Smooth muscle cell of bladder (primary cell): ENCODE data around the gene NIT1. TPM values are rescaled to one million over a fixed set of nuclear protein-coding genes. Genes with fewer than 3 reads are reported as not detected.

Experiments
- total RNA-seq: library from RNA; depleted of rRNA; stranded (reverse); fragments of >200 nt; gene quantifications from 2 replicates; pipeline ENCODE4 v1.2.3, GENCODE V29; 2014

The NIT1 gene, protein sequence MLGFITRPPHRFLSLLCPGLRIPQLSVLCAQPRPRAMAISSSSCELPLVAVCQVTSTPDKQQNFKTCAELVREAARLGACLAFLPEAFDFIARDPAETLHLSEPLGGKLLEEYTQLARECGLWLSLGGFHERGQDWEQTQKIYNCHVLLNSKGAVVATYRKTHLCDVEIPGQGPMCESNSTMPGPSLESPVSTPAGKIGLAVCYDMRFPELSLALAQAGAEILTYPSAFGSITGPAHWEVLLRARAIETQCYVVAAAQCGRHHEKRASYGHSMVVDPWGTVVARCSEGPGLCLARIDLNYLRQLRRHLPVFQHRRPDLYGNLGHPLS
- total RNA-seq, result 16.2 and 17.2 TPM in 2 replicates

DNA sequence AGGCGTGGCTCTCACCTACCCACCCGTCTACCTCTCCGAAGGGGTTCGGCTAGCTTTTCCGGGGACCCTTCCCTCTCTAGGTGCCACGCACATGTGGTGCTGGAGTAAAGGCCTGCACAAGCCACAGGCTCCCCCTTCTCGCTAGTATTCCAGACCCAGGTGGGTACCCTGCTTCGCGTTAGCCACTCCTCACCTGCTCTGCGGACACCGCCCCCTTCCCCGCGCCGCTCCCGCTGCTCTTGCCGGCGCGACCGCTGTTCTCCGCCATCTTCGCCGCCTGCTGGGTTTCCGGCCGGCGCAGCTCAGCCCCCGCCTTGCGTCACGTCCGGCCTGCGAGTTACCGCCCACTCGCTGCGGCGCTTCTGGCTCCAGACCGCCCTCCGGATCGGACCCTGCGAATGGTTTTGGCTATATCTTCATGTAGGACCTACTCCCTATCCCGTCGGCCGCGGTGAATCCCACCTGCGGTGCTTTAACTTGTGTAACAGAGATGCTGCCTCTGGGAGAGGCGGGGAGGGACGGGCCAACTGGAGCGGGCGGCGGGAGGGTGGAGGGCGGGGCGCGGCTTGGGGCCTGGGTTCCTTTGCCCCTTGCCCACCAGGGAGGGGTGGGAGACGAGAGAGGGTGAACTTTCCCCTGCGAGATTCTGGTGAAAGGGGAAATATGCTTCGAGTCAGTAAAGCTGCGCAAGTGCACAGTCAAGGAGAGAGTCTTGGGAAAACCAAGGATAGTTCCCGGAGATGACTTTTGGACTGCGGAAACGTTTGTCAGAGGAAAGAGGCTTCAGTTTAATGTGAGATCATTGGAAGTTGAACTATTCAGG, at the start of gene NIT1, which contains the start of gene PFDN2:
NIT1 (plus strand) TSS at position 347 of the 823 bp plus-strand sequence; CDS start at position 419, 72 bp downstream.
PFDN2 (minus strand) TSS at position 279 of the 823 bp plus-strand sequence; CDS start at position 268, 11 bp downstream.

DNA sequence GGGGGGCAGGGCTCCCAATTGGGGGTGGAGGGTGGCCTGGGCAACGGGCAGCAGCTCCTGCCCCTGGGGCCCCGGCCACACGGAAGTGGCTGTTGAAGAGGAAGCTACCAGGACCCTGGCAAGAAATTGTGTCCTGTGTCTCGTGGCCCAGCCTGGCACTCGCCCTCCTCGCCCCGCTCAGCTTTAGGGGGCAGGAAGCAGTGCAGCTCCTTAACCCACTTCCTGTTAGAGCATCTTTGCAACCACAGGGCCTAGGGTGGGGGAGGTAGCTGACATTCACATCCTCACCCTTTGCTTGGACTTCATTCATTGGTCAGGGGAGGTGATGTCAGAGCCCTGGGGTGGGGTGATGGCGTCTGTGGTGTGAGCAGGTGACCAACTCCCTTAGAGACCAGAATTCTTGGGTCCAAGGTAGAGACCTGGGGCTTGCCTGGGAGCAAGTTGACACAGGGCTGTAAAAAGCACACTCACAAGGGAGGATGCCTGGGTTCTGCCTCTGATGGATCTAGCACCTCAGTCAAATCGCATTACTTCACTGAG, 48.1 kb upstream of the NIT1 start, which contains the start of gene ARHGAP30:
ARHGAP30 (minus strand) TSS at position 161 of the 540 bp plus-strand sequence. CDS start 267 bp downstream, outside the sequence.

GRCh38 chr1:161089251-161089924, 28.5 kb upstream of the NIT1 start, which contains the start of gene NECTIN4:
NECTIN4 (minus strand) TSS chr1:161089558; CDS start chr1:161089296, 262 bp downstream.

DNA sequence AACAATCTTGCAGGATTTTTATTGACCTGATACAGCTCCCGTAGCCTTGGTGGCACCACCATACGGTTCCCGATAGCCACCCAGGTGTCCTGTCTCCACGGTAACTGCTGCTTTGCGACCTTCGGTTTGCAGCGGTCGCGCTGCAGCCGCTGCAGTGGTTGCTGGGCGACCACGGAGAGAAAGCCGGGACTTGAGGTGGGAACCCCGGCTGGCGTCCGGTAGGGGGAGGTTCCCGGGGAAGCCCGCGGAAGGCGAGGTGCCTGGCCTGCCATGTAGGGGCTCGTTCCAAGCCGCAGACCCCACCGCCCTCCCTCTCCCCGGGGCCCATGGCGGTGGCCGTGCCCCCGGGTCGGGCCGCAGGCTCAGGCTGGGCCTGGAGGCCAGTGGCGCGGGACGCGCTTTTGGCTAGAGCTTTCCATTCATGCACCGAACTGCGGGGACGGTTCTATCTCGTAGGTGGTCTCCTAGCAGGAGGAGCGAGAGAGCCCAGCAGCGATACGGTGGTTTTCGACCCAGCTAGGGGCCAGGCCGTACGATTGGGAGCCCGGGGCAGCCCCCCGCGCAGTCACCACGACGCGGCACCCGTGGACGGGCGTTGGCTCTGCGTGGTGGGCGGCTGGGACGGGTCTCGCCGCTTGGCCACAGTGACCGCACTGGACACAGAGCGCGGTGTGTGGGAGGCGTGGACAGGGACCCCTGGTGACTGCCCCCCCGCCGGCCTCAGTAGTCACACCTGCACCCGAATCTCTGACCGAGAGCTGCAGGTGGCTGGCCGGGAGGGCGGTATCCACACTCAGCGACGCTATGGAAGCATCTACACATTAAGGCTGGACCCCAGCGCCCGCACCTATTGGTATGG, 19.5 kb upstream of the NIT1 start, which contains the start of gene KLHDC9:
KLHDC9 (plus strand) TSS at position 152 of the 859 bp plus-strand sequence; CDS start at position 327, 175 bp downstream.

GRCh38 chr1:161132410-161133219, 14.7 kb downstream of the NIT1 start, which contains the start of gene DEDD:
DEDD (minus strand) TSS chr1:161132667; CDS start chr1:161124462, 8,205 bp downstream.

GRCh38 chr1:161153682-161154337, 35.9 kb downstream of the NIT1 start, which contains the start of gene UFC1:
UFC1 (plus strand) TSS chr1:161153978; CDS start chr1:161153998, 20 bp downstream.

GRCh38 chr1:161159087-161159912, 41.4 kb downstream of the NIT1 start, which contains the start of gene USP21:
USP21 (plus strand) TSS chr1:161159500; CDS start chr1:161160641, 1,141 bp downstream.

DNA sequence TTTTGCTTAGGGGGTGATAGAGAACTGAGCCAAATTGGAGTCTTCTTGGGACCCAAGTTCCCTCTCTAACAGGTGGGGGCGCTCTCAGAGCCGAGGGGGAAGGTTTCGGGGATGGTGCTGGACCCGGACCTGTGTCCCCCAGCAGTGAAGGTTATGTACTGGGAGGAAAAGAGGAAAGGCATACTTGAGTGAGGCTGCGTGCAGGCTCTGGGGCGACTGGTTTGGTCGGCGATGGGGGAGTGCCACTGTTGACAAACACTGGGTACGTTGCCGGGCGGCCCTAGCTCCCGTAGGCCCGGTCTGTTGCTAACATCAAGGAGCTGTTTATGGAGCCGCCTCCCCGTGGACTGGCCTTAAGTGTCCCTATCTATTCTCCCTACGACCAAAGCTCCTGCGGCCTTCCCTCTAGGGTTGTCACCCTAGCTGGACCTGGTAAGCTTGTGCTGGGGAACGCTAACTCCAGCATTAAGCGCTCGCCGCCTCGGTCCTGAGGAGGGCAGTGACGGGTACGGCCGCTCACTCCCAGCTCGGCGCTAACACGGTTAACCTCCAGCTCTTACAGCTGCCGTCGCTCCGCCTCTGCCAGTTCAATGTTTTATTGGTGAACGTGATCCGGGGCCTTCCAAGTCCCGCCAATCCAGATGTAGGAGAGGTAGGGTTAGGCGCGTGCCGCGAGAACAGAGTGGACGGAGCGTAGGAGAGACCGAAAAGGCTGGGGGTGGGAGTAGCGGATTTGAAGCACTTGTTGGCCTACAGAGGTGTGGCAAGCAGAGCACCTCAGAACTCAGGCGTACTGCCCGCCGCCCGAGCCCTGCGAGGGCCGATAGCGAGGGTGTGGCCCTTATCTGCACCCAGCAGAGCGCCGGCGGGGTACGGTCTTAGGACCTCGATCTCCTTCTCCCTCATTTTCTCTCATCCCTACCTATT, 48.1 kb downstream of the NIT1 start, which contains the start of gene PPOX:
PPOX (plus strand) TSS at position 685 of the 927 bp plus-strand sequence. CDS start 422 bp downstream, outside the sequence.

Other genes starting within 250 kb of the NIT1 start
- not detected in 2 replicates for gene ITLN1, start 232.9 kb upstream of the NIT1 start, total RNA-seq
- not detected in 2 replicates for gene ITLN2, start 163.3 kb upstream of the NIT1 start, total RNA-seq
- 9.2 and 20.9 TPM in 2 replicates for gene F11R, start 97.0 kb upstream of the NIT1 start, total RNA-seq
- gene TSTD1, start 79.1 kb upstream of the NIT1 start, total RNA-seq, result 16.9 and 27.3 TPM in 2 replicates
- 88.4 and 102 TPM in 2 replicates for gene USF1, start 72.1 kb upstream of the NIT1 start, total RNA-seq
- under 0.01 TPM in 1 of 2 replicates, not detected in the other for gene ARHGAP30, start 48.2 kb upstream of the NIT1 start, total RNA-seq
- 0.28 and 0.37 TPM in 2 replicates for gene NECTIN4, start 28.5 kb upstream of the NIT1 start, total RNA-seq
- 1.2 and 1.8 TPM in 2 replicates for gene KLHDC9, start 19.7 kb upstream of the NIT1 start, total RNA-seq
- gene PFDN2, start 68 bp upstream of the NIT1 start, total RNA-seq, result 39.5 and 56.8 TPM in 2 replicates
- gene DEDD, start 14.6 kb downstream of the NIT1 start, total RNA-seq, result 16.9 and 24.5 TPM in 2 replicates
- gene UFC1, start 35.9 kb downstream of the NIT1 start, total RNA-seq, result 117 and 125 TPM in 2 replicates
- 4.7 and 5.1 TPM in 2 replicates for gene USP21, start 41.4 kb downstream of the NIT1 start, total RNA-seq
- gene PPOX, start 48.3 kb downstream of the NIT1 start, total RNA-seq, result 8.1 and 10.4 TPM in 2 replicates
- 11.2 and 16.7 TPM in 2 replicates for gene B4GALT3, start 59.4 kb downstream of the NIT1 start, total RNA-seq
- gene ADAMTS4, start 80.9 kb downstream of the NIT1 start, total RNA-seq, result 2.3 and 4.0 TPM in 2 replicates
- 157 and 173 TPM in 2 replicates for gene NDUFS2, start 84.3 kb downstream of the NIT1 start, total RNA-seq
- gene FCER1G, start 97.2 kb downstream of the NIT1 start, total RNA-seq, result not detected in 2 replicates
- not detected in 2 replicates for gene APOA2, start 105.5 kb downstream of the NIT1 start, total RNA-seq
- 6.5 and 8.3 TPM in 2 replicates for gene TOMM40L, start 108.0 kb downstream of the NIT1 start, total RNA-seq
- gene NR1I3, start 120.1 kb downstream of the NIT1 start, total RNA-seq, result not detected in 2 replicates
- not detected in 2 replicates for gene PCP4L1, start 140.6 kb downstream of the NIT1 start, total RNA-seq
- gene MPZ, start 191.9 kb downstream of the NIT1 start, total RNA-seq, result 0.55 and 0.71 TPM in 2 replicates
- gene SDHC, start 196.3 kb downstream of the NIT1 start, total RNA-seq, result 13.5 and 17.0 TPM in 2 replicates
- not detected in 2 replicates for gene CFAP126, start 249.8 kb downstream of the NIT1 start, total RNA-seq